ENCODE data around the gene MYL6.
"Not testable (repeated sequence)": the region's sequence is repeated elsewhere in the genome, so short reads cannot be mapped to it uniquely, and the experiment has no call there.

Gene MYL6

GRCh38 chr12:56158029-56158925, at the start of gene MYL6:
Gene MYL6 (plus strand): TSS chr12:56158359. CDS start chr12:56158402, 43 bp downstream.
- peak; percentile 98 for DNase-seq

- no peak for DNase-seq
Measured at GRCh38 chr12:56110571-56110970, 47.6 kb upstream of the MYL6 start.

- no peak for DNase-seq
Measured at GRCh38 chr12:56114084-56114483, 44.1 kb upstream of the MYL6 start.

GRCh38 chr12:56115329-56115728, 42.8 kb upstream of the MYL6 start:
- peak; percentile 48 for DNase-seq

- DNase-seq, result peak; percentile 94
Measured at GRCh38 chr12:56116267-56117081, 41.7 kb upstream of the MYL6 start, which contains the start of gene RPL41. Gene RPL41 (plus strand): TSS chr12:56116633.

- not testable (repeated sequence) for DNase-seq
Measured at GRCh38 chr12:56117082-56117706, 41.0 kb upstream of the MYL6 start.

- peak; percentile 100 for DNase-seq
Measured at GRCh38 chr12:56117778-56118687, 40.1 kb upstream of the MYL6 start, which contains the start of gene ZC3H10. Gene ZC3H10 (plus strand): TSS chr12:56118266. CDS start chr12:56120563, 2,297 bp downstream.

- DNase-seq, result no peak
Measured at GRCh38 chr12:56118688-56119357, 39.3 kb upstream of the MYL6 start.

- peak; percentile 93 for DNase-seq
Measured at GRCh38 chr12:56119361-56119796, 38.8 kb upstream of the MYL6 start.

GRCh38 chr12:56120158-56120846, 37.9 kb upstream of the MYL6 start:
- DNase-seq, result no peak

- no peak for DNase-seq
Measured at GRCh38 chr12:56121204-56121870, 36.8 kb upstream of the MYL6 start.

GRCh38 chr12:56122637-56123036, 35.5 kb upstream of the MYL6 start:
- no peak for DNase-seq

- DNase-seq, result no peak
Measured at GRCh38 chr12:56124133-56124532, 34.0 kb upstream of the MYL6 start.

- no peak for DNase-seq
Measured at GRCh38 chr12:56126732-56127239, 31.4 kb upstream of the MYL6 start.

- no peak for DNase-seq
Measured at GRCh38 chr12:56127485-56127887, 30.7 kb upstream of the MYL6 start.

- peak; percentile 100 for DNase-seq
Measured at GRCh38 chr12:56127888-56128669, 30.1 kb upstream of the MYL6 start, which contains the start of gene ESYT1. Gene ESYT1 (plus strand): TSS chr12:56128267. CDS start chr12:56128320, 53 bp downstream.

- DNase-seq, result peak; percentile 36
Measured at GRCh38 chr12:56128670-56129205, 29.4 kb upstream of the MYL6 start.

GRCh38 chr12:56129206-56129941, 28.8 kb upstream of the MYL6 start:
- DNase-seq, result peak; percentile 75
